ENCODE data around the gene ITGA11.

ITGA11 gene

DNA sequence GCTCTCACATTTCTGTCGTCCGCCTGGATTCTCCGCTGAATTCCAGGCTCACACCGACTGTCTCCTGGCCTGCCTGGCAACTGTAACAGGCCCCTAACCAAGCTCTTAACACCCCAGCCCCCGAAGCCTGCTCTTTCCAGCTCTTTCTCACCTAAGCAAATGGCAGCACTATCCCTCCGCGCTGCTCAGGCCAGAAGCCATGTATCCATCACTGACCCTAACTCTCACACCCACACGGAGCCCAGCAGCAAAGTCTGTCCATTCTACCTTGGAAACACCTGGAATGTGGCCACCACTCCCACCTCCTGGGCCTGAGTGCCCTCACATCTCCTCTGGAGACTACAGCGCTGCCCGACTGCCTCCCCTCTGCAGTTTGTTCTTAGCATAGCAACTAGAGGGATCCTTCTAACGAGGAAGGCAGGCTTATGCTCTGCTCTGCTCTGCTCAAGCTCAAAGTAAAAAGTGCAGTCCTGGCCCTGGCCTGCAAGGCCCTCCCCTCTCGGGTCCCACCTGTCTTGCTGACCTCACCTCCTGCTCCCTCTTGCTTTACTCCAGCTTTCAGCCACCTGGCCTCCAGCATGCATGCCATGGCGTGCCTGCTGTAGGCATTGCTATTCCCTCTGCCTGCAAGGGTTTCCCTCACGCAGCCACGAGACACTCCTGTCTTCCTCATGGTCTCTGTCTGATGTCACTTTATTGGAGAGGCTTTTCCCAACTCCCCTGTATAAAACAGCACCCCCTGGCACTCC is 127.2 kb downstream of the ITGA11 start:
- no peak for DNase-seq

- DNase-seq: no peak
Measured at GRCh38 chr15:68303560-68304436, 128.2 kb downstream of the ITGA11 start.

GRCh38 chr15:68303134-68303533 is 128.8 kb downstream of the ITGA11 start:
- no peak for DNase-seq

DNA sequence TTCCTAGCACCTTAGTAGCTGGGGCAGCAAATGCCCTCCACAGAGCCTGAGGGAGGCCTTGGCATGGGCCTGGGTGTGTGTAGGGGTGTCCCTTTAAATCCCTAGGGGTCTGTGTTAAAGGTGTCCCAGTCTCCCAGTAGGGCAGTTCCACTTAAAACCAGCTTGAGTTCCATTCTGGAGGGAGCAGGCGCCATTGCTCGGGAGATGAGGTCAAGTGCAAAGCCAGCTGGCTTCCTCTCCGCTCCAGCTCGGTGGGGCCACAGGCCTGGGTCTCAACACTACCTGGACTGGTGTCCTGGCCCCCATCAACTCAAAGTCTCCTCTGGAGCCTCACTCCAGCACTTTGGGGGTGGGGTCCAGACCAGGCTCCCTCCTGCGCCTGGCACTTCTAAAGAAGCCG is 129.2 kb downstream of the ITGA11 start:
- no peak for DNase-seq

DNA sequence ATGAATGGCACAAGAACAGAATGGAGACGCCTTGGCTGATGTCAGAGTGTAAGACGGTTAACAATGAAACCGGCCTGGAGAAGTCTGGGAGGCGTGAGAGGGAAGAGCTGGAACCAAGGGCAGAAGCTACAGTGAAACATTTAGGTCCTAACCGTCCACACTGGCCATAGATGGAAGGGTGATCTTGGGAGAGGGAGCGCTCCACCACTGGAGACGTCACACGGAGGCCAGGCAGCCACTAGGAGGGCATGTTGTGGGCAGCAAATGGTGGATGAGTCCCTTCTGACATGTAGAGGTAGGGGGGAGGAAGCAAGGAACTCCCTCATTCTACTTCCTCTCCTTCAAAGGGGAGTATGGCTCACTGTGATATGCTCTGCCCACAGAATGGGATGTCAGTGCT is 130.7 kb downstream of the ITGA11 start:
- no peak for DNase-seq

DNA sequence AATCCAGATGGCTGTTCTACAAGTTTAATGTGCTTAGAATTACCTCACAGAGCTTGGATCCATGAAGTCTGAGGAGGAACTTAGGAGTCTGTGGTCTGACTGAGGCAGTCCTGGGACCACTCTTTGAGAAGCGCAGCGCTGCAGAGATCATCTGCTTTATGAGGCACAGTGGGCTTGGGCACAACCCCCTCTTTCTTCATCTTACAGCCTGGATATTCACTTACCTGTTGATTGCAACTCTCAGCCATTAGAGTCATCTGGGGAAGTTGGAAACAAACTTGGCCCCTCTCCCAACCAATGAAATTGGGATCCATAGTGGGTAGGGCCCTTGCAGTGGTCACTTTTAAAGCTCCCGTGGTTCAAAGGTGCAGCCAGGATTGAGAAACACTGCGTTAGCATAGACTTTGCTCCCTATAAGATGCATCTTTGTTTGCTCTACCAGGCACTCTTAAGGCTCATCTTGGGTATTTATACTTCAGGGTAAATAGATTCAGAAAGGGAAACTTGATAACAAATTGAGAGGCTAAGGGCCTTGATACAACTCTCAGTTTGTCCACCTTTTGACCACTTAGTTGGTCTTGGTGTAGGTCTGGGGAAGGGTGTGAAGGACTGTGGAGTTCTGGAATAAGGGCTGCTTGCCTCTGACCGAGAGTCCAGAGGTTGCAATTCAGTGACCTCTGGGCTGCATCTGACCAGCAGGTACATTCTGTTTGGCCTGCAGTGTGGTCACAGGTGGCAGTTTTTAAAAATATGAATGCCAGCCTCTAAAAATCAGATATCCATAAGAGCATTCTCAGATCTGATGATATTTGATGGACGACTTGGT is 131.6 kb downstream of the ITGA11 start:
- no peak for DNase-seq

- no peak for DNase-seq
Measured at GRCh38 chr15:68299436-68299835, 132.5 kb downstream of the ITGA11 start.

DNA sequence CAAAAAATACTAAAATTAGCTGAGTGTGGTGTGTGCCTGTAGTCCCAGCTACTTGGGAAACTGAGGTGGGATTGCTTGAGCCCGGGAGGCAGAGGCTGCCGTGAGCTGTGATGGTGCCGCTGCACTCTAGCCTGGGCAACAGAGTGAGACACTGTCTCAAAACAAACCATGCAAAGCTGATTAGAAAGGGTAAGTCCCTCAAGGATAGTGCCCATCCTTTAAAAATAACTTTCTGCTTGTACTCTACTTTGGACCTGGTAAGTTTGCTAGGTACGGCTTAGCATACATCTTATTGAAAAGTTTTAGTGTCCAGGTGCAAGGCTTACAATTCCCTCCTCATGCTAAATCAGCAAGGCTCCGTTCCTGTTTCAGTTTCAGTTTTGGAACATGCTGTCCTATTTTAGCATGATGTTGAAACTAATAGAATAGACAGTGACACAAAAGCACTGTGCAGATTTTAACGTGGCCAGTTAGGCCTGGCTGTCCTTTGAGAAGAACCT is 133.0 kb downstream of the ITGA11 start:
- peak in 1 of 2 experiments; percentile 16 for DNase-seq

GRCh38 chr15:68298336-68298735 is 133.6 kb downstream of the ITGA11 start:
- no peak for DNase-seq

- DNase-seq: no peak
Measured at GRCh38 chr15:68295014-68295805, 136.8 kb downstream of the ITGA11 start.

GRCh38 chr15:68292967-68293366 is 139.0 kb downstream of the ITGA11 start:
- no peak for DNase-seq

DNA sequence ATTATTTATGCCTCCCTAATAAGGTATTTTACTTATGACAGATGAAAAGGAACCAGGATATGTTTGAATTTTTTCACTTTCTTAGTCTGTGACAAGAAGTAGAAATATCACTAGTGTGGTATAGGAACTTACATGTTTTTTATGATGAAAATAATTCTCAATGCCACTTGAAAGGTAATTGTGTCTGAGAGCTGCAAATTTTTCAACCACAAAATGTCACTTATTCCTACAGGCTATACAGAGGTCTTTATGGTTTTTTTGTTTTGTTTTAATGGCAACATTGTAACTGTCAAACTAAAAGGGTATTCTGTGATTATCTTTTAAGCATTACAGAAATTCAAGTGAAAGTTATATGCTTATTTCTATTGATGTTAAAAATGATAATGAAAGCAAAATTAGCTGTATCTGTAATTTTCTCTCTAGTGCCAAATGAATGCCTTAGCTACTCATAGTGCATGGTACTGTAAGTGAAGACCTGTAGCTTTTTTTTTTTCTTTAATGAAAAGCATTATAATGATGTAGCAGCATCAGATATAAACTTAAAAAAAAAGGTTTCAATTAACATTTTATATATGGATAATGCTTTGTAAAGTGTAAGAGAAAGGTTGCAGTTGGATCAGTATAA is 139.7 kb downstream of the ITGA11 start:
- DNase-seq: no peak

GRCh38 chr15:68290715-68291114 is 141.2 kb downstream of the ITGA11 start:
- DNase-seq: no peak

- no peak for DNase-seq
Measured at GRCh38 chr15:68289621-68290352, 142.2 kb downstream of the ITGA11 start.

DNA sequence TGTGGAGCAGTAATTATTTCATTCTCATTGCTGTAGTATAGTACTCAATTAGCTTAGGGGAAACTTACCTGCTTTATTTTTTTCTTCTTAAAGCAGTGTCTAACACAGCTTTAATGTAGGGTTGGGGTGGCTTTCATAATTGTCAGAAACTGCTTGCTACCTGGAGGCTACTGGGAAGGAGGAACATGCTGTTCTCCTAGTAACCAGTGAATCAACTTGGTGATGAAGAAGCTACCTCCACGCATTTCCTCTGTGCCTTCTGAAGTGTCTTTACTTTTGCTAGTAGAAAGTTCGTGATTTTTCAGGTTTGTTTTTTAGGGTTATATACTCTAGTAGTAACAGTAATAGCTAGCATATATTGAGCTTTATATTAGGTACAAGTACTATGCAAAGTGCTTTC is 142.9 kb downstream of the ITGA11 start:
- no peak for DNase-seq

DNA sequence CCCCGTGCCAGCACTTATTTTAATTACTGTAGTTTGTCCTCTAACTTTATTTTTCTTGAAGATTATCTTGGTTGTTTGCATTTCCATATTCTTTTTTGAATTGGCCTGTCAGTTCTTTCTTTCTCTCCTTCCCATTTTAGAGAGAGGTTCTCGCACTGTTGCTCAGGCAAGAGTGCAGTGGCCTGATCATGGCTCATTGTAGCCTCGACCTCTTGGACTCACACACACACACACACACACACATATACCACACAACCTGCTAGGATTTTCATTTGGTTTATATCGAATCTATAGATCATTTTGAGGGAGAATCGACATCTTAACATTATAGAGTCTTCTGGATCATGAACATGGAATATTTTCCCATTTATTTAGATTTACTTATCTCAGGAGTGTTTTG is 145.7 kb downstream of the ITGA11 start:
- DNase-seq: no peak

DNA sequence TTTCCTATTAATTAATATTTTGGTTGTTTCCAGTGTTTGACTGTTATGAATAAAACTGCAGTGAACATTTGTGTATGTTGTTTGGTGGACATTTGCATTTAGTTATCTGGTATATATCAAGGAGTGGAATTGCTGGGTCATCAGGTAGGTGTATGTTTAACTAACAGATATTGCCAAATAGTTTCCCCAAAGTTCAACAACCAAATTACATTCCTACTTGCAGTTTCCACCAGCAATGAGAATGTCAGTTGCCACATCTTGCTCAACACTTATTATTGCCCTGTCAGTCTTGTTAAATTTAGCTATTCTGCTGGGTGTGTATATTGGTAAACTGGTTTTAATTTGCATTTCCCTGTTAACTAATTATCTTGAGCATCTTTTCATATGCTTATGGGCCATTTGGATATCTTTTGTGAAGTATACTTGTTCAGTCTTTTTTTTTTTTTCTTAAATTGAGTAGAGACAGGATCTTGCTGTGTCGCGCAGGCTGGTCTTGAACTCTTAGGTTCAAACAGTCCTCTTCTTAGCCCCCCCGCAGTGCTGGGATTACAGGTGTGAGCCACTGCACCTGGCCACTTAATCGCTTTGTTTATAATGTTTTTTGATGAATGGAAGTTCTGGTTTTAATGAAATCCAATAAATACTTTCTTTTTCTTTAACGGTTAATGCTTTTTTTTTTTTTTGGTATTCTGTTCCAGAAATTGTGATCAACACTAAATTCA is 146.5 kb downstream of the ITGA11 start:
- no peak for DNase-seq

GRCh38 chr15:68284616-68285258 is 147.2 kb downstream of the ITGA11 start:
- no peak for DNase-seq

GRCh38 chr15:68283401-68283800 is 148.6 kb downstream of the ITGA11 start:
- DNase-seq: no peak

- DNase-seq: no peak
Measured at GRCh38 chr15:68281008-68281407, 151.0 kb downstream of the ITGA11 start.
